ENCODE measurements around the gene HUNK. TPM values are rescaled to one million over a fixed set of nuclear protein-coding genes. Genes with fewer than 3 reads are reported as not detected.

Gene HUNK
- total and polyA plus RNA-seq, 7 experiments from 2014 or later, result 0.16 to 0.54 (median 0.30) TPM; not detected in 4

GRCh38 chr21:32007456-32007855 is 134.6 kb downstream of the HUNK start:
- ATAC-seq (no peak), DNase-seq (no peak)
- Histone ChIP-seq H3K9me3 (ENCODE audit: control insufficient read depth in 2 of 3, low read length in 3 of 3) (no peaks in the 10 kb centered on the region), H3K4me1 (ENCODE audit: control insufficient read depth in 2 of 2, insufficient read depth in 2 of 2, low read length in 2 of 2) (no peaks in the 10 kb centered on the region), H3K4me3 (ENCODE audit: low read length) (no peak overlapping the region), H3K27me3 (ENCODE audit: control insufficient read depth in 2 of 2, insufficient read depth in 2 of 2, low read length in 2 of 2) (no peaks in the 10 kb centered on the region), H3K36me3 (ENCODE audit: control insufficient read depth in 2 of 3, insufficient read depth in 3 of 3, low read length in 3 of 3) (no peaks in the 10 kb centered on the region), H3K27ac (ENCODE audit: low read depth, low read length) (no peak overlapping the region)
- H3K4me3 Mint-ChIP-seq, result no peak overlapping the region
- H3K27me3 Mint-ChIP-seq, result peaks cover 0 to 17% (median 11%) of the 10 kb centered on the region in 5 donors
- H3K4me1 Mint-ChIP-seq, result no peaks in the 10 kb centered on the region
- H3K27ac Mint-ChIP-seq, result no peak overlapping the region
- H3K36me3 Mint-ChIP-seq, result no peaks in the 10 kb centered on the region
- POLR2A ChIA-PET, result no interaction called here
- H3K9me3 Mint-ChIP-seq, result peaks cover 0 to 12% (median 1%) of the 10 kb centered on the region in 11 donors
- CTCF ChIA-PET, result no interaction called here
- intact Hi-C loops (cut with micrococcal nuclease), result no loop called here

DNA sequence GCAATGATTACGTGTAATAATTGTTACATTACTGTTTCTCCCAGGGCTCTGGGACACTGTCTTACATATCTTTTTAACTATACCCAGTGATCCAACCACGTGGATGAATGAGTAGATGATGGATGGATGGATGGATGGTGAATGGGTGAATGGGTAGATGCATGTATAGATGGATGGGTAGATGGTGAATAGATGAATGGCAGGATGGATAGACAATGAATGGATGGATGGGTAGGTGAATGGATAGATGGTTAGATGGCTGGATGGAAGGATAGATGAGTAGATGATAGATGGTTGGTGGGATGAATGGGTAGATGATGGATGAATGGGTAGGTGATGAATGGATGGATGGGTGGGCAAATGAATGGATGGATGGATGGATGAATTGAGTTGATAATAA is 135.9 kb downstream of the HUNK start:
- Histone ChIP-seq H3K27ac (ENCODE audit: low read depth, low read length) (no peak overlapping the region), H3K4me1 (ENCODE audit: control insufficient read depth in 2 of 2, insufficient read depth in 2 of 2, low read length in 2 of 2) (no peaks in the 10 kb centered on the region), H3K9me3 (ENCODE audit: control insufficient read depth in 2 of 3, low read length in 3 of 3) (no peaks in the 10 kb centered on the region), H3K36me3 (ENCODE audit: control insufficient read depth in 2 of 3, insufficient read depth in 3 of 3, low read length in 3 of 3) (no peaks in the 10 kb centered on the region), H3K4me3 (ENCODE audit: low read length) (no peak overlapping the region), H3K27me3 (ENCODE audit: control insufficient read depth in 2 of 2, insufficient read depth in 2 of 2, low read length in 2 of 2) (no peaks in the 10 kb centered on the region)
- DNase-seq (no peak), ATAC-seq (no peak)
- no peaks in the 10 kb centered on the region for H3K36me3 Mint-ChIP-seq
- no peak overlapping the region for H3K27ac Mint-ChIP-seq
- POLR2A ChIA-PET, result no interaction called here
- peaks cover 0 to 12% (median 0%) of the 10 kb centered on the region in 11 donors for H3K9me3 Mint-ChIP-seq
- peaks cover 0 to 17% (median 11%) of the 10 kb centered on the region in 5 donors for H3K27me3 Mint-ChIP-seq
- intact Hi-C loops (cut with micrococcal nuclease), result no loop called here
- no peaks in the 10 kb centered on the region for H3K4me1 Mint-ChIP-seq
- H3K4me3 Mint-ChIP-seq, result no peak overlapping the region
- CTCF ChIA-PET, result no interaction called here

DNA sequence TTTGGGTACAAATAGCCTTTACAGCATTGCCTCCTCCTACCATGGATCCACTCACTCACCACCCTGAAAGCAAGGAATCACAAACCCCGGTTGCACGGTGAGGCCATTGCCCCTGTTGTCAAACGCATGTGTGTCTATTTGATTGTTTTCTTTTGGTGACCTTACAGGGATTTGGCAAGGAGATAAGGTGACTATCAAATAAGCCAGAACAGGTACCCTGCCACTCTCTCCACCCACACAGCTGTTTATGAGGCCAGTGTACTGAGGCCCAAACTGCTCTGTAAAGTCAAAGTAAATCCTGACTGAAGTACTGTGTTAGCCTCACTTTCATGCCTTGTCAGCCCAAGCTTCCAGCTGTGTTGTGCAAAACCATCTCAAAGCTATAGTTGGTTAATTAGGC is 136.4 kb downstream of the HUNK start:
- no peaks in the 10 kb centered on the region for H3K4me1 ChIP-seq (ENCODE audit: control insufficient read depth in 2 of 2, insufficient read depth in 2 of 2, low read length in 2 of 2)
- no peaks in the 10 kb centered on the region for H3K9me3 ChIP-seq (ENCODE audit: control insufficient read depth in 2 of 3, low read length in 3 of 3)
- H3K36me3 ChIP-seq (ENCODE audit: control insufficient read depth in 2 of 3, insufficient read depth in 3 of 3, low read length in 3 of 3), result no peaks in the 10 kb centered on the region
- no peaks in the 10 kb centered on the region for H3K27me3 ChIP-seq (ENCODE audit: control insufficient read depth in 2 of 2, insufficient read depth in 2 of 2, low read length in 2 of 2)
- intact Hi-C loops (cut with micrococcal nuclease), result no loop called here
- Mint-ChIP-seq H3K27ac (no peak overlapping the region), H3K4me3 (no peak overlapping the region), H3K36me3 (no peaks in the 10 kb centered on the region), H3K9me3 (peaks cover 0 to 12% (median 0%) of the 10 kb centered on the region in 11 donors), H3K4me1 (no peaks in the 10 kb centered on the region), H3K27me3 (peaks cover 0 to 18% (median 11%) of the 10 kb centered on the region in 5 donors)
- POLR2A ChIA-PET, result interaction anchor here (0.7 kb wide), 1 partner anchor 169 kb away, joined by 3 read pairs; no protein-coding TSS in a partner anchor
- H3K27ac ChIP-seq (ENCODE audit: low read depth, low read length), result no peak overlapping the region
- no peak overlapping the region for H3K4me3 ChIP-seq (ENCODE audit: low read length)
- CTCF ChIA-PET, result no interaction called here
- ATAC-seq (no peak), DNase-seq (no peak)

DNA sequence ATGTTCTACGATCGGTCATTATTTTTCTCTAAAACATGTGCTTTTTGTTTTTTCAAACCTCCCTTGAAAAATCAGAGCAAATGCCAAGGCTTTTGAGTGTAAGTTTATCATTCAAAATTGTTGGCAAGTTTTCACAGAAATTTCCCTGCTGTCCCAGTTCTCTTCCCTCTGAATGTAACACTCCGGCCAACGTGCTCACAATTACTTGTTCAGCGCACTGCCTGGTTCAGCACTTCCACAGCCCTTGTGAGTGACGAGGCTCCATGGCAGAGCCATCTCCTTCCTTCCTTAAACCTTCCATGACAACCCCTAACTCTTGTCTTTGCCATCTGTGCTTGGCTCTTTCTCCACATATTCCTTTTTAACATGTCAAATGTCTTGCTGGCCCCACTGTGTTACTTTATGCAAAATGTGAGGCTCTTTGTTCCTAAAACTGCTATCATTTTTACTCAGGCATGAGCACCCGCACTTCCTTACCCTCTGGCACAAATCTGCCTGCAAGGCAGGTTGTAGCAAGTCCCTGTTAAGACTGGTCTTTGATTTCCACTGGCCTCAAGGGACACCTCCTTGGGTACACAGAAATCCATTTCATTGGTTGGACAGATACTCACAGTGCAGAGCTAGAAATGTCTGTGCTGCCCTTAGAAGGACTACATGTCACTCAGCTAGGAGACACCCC is 142.8 kb downstream of the HUNK start:
- Histone ChIP-seq H3K27me3 (ENCODE audit: control insufficient read depth in 2 of 2, insufficient read depth in 2 of 2, low read length in 2 of 2) (no peaks in the 10 kb centered on the region), H3K36me3 (ENCODE audit: control insufficient read depth in 2 of 3, insufficient read depth in 3 of 3, low read length in 3 of 3) (no peaks in the 10 kb centered on the region), H3K4me1 (ENCODE audit: control insufficient read depth in 2 of 2, insufficient read depth in 2 of 2, low read length in 2 of 2) (no peaks in the 10 kb centered on the region), H3K27ac (ENCODE audit: low read depth, low read length) (no peak overlapping the region), H3K4me3 (ENCODE audit: low read length) (no peak overlapping the region), H3K9me3 (ENCODE audit: control insufficient read depth in 2 of 3, low read length in 3 of 3) (no peaks in the 10 kb centered on the region)
- intact Hi-C loops (cut with micrococcal nuclease), result no loop called here
- no peak overlapping the region for H3K4me3 Mint-ChIP-seq
- H3K9me3 Mint-ChIP-seq, result peaks cover 0 to 4% (median 0%) of the 10 kb centered on the region in 11 donors
- POLR2A ChIA-PET, result no interaction called here
- no peaks in the 10 kb centered on the region for H3K4me1 Mint-ChIP-seq
- CTCF ChIA-PET, result no interaction called here
- no peak for DNase-seq
- no peak for ATAC-seq
- no peaks in the 10 kb centered on the region for H3K36me3 Mint-ChIP-seq
- H3K27ac Mint-ChIP-seq, result no peak overlapping the region
- peaks cover 0 to 13% (median 3%) of the 10 kb centered on the region in 5 donors for H3K27me3 Mint-ChIP-seq

DNA sequence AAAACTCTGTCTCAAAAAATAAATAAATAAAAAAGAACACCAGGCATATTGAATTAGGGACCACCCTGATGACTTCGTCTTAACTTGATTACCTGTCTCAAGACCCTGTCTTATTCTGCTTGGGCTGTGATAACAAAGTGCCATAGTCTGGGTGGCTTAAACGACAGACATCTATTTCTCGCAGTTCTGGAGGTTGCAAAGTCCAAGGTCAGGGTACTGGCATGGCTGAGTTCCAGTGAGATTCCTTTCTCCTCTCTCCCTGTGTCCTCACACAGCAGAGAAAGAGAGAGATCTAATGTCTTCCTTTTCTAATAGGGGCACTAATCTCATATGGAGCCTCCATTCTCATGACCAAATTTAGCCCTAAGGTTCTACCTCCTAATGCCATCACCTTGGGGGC is 145.6 kb downstream of the HUNK start:
- Mint-ChIP-seq H3K4me3 (no peak overlapping the region), H3K36me3 (no peaks in the 10 kb centered on the region)

DNA sequence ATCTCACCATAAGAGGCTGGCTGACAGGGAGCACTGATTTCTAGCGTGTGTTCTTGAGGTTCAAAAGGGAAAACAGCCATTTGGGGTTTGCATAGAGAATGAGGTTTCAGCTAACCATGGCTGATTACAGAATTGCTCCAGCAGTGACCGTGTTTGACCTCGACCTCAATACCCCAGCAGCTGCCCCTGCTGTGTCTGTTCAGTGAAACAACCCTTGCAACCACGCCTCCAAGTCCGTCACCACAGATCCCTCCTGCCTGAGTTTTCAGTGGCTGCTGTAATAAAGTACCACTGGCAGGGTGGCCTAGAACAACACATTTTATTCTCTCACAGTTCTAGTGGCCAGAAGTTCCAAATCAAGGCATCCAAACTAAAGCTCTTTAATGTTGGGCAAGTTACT is 147.7 kb downstream of the HUNK start:
- Mint-ChIP-seq H3K36me3 (no peaks in the 10 kb centered on the region), H3K27me3 (peaks cover 0 to 10% (median 0%) of the 10 kb centered on the region in 5 donors), H3K27ac (peak overlapping the region in 1 of 9 donors; percentile 21), H3K4me1 (peaks cover 0 to 2% (median 0%) of the 10 kb centered on the region in 7 donors), H3K4me3 (no peak overlapping the region), H3K9me3 (peaks cover 0 to 2% (median 0%) of the 10 kb centered on the region in 11 donors)
- Histone ChIP-seq H3K9me3 (ENCODE audit: control insufficient read depth in 2 of 3, low read length in 3 of 3) (no peaks in the 10 kb centered on the region), H3K27me3 (ENCODE audit: control insufficient read depth in 2 of 2, insufficient read depth in 2 of 2, low read length in 2 of 2) (no peaks in the 10 kb centered on the region), H3K4me1 (ENCODE audit: control insufficient read depth in 2 of 2, insufficient read depth in 2 of 2, low read length in 2 of 2) (no peaks in the 10 kb centered on the region), H3K27ac (ENCODE audit: low read depth, low read length) (no peak overlapping the region), H3K4me3 (ENCODE audit: low read length) (no peak overlapping the region), H3K36me3 (ENCODE audit: control insufficient read depth in 2 of 3, insufficient read depth in 3 of 3, low read length in 3 of 3) (no peaks in the 10 kb centered on the region)
- intact Hi-C loops (cut with micrococcal nuclease), result no loop called here
- DNase-seq (no peak), ATAC-seq (no peak)
- ChIA-PET CTCF (no interaction called here), POLR2A (no interaction called here)

More for the DNA sequence above, 145.6 kb downstream of the HUNK start:
- H3K27ac ChIP-seq (ENCODE audit: low read depth, low read length), result no peak overlapping the region
- no peak overlapping the region for H3K4me3 ChIP-seq (ENCODE audit: low read length)
- peaks cover 0 to 2% (median 0%) of the 10 kb centered on the region in 7 donors for H3K4me1 Mint-ChIP-seq
- no peaks in the 10 kb centered on the region for H3K4me1 ChIP-seq (ENCODE audit: control insufficient read depth in 2 of 2, insufficient read depth in 2 of 2, low read length in 2 of 2)
- ChIA-PET CTCF (no interaction called here), POLR2A (no interaction called here)
- intact Hi-C loops (cut with micrococcal nuclease), result no loop called here
- peaks cover 0 to 16% (median 0%) of the 10 kb centered on the region in 5 donors for H3K27me3 Mint-ChIP-seq
- H3K9me3 Mint-ChIP-seq, result peaks cover 0 to 4% (median 0%) of the 10 kb centered on the region in 11 donors
- ATAC-seq (no peak), DNase-seq (no peak)
- H3K27me3 ChIP-seq (ENCODE audit: control insufficient read depth in 2 of 2, insufficient read depth in 2 of 2, low read length in 2 of 2), result no peaks in the 10 kb centered on the region
- no peaks in the 10 kb centered on the region for H3K9me3 ChIP-seq (ENCODE audit: control insufficient read depth in 2 of 3, low read length in 3 of 3)
- no peaks in the 10 kb centered on the region for H3K36me3 ChIP-seq (ENCODE audit: control insufficient read depth in 2 of 3, insufficient read depth in 3 of 3, low read length in 3 of 3)
- H3K27ac Mint-ChIP-seq, result no peak overlapping the region

- Mint-ChIP-seq H3K27me3 (peaks cover 0 to 10% (median 0%) of the 10 kb centered on the region in 5 donors), H3K4me1 (peaks cover 0 to 2% (median 0%) of the 10 kb centered on the region in 7 donors), H3K27ac (no peak overlapping the region), H3K36me3 (no peaks in the 10 kb centered on the region), H3K9me3 (peaks cover 0 to 2% (median 0%) of the 10 kb centered on the region in 11 donors), H3K4me3 (no peak overlapping the region)
- no peaks in the 10 kb centered on the region for H3K9me3 ChIP-seq (ENCODE audit: control insufficient read depth in 2 of 3, low read length in 3 of 3)
- H3K36me3 ChIP-seq (ENCODE audit: control insufficient read depth in 2 of 3, insufficient read depth in 3 of 3, low read length in 3 of 3), result no peaks in the 10 kb centered on the region
- intact Hi-C loops (cut with micrococcal nuclease), result no loop called here
- H3K27ac ChIP-seq (ENCODE audit: low read depth, low read length), result no peak overlapping the region
- POLR2A ChIA-PET, result no interaction called here
- DNase-seq, result no peak
- H3K4me3 ChIP-seq (ENCODE audit: low read length), result no peak overlapping the region
- no peaks in the 10 kb centered on the region for H3K4me1 ChIP-seq (ENCODE audit: control insufficient read depth in 2 of 2, insufficient read depth in 2 of 2, low read length in 2 of 2)
- ATAC-seq, result no peak
- CTCF ChIA-PET, result no interaction called here
- no peaks in the 10 kb centered on the region for H3K27me3 ChIP-seq (ENCODE audit: control insufficient read depth in 2 of 2, insufficient read depth in 2 of 2, low read length in 2 of 2)
These were observed 148.6 kb downstream of the HUNK start for GRCh38 chr21:32021319-32021994.
